Fibroblast of skin of right biceps (primary cell): ENCODE data around the gene MTRFR.
A peak's percentile ranks its signal among the peaks of the same experiment; 100 is the strongest.

Experiments
- DNase-seq: peaks from one replicate; pipeline ENCODE4 v3.0.0-alpha.2; 2013

MTRFR gene

DNA sequence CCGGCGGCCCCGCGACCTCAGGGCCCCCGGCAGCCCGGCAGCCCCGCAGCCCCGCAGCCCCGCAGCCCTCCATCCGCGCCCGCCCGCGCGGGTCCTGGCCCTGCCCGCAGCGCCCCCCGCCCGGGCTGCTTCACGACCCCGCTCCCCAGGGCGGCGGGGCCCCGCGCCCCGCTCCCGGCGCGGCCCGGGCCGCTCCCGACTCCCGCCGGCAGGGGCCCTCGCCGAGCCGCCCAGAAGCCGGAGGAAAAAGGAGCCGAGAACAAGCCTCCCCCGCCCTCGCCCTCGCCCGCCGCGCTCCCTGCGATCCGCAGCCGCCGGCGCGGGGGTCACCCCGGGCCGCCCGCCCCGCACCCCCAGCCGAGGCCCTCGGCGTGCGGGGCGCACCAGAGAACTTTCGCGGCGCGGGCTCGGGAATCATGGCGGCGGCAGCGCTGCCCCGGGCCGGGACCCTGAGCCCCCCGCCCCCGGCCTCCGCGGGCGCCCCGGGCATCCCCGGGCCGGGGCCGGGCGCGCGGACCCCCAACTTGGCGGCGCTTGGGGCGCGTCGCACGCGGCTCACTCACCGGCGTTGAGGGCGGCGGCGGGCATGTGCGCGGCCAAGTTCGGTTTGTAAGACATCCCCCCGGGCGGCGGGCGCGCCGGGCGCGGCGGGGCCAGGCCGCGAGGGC, 37.9 kb downstream of the MTRFR start:
- DNase-seq, result peak; percentile 69

- DNase-seq, result no peak
These were observed 39.9 kb downstream of the MTRFR start for GRCh38 chr12:123273166-123273565.

GRCh38 chr12:123278101-123278627, 44.9 kb downstream of the MTRFR start:
- DNase-seq, result no peak

- no peak for DNase-seq
These were observed 47.7 kb downstream of the MTRFR start for GRCh38 chr12:123280971-123281370.

DNA sequence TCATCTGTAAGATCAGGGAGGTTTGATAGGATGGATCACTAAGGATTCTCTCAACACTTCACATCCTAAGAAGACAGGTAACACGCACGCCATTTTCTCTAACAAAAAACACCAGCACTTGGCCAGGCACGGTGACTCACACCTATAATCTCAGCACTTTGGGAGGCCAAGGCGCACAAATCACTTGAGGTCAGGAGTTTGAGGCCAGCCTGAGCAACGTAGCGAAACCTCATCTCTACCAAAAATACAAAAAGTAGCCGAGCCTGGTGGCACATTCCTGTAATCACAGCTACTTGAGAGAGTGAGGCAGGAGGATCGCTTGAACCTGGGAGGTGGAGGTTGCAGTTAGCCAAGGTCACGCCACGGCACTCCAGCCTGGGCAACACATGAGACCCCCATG, 48.9 kb downstream of the MTRFR start:
- DNase-seq, result no peak

- no peak for DNase-seq
These were observed 50.2 kb downstream of the MTRFR start for GRCh38 chr12:123283461-123283860.

- no peak for DNase-seq
These were observed 51.4 kb downstream of the MTRFR start for GRCh38 chr12:123284669-123285068.

- DNase-seq, result no peak
These were observed 53.6 kb downstream of the MTRFR start for GRCh38 chr12:123286652-123287373.

- no peak for DNase-seq
These were observed 55.6 kb downstream of the MTRFR start for GRCh38 chr12:123288751-123289346.

DNA sequence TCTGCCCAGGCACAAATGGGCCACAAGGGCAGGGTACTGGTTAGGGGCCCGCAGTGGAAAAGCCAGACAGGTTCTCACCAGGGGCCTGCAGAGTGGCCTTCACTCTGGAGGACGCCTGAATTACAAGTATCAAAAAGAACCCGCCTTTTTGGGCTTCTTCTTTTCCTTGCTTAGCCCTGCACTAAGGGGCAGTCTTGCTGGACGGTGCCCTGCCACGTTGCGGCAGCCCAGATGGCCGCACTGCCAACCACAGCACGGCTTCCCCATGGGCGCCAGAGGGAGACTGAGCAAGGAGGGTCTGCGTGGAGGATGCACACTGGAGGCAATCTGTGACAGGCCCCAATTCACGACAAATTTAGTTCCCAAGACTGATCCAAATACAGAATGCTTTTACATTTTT, 56.7 kb downstream of the MTRFR start:
- DNase-seq, result no peak

DNA sequence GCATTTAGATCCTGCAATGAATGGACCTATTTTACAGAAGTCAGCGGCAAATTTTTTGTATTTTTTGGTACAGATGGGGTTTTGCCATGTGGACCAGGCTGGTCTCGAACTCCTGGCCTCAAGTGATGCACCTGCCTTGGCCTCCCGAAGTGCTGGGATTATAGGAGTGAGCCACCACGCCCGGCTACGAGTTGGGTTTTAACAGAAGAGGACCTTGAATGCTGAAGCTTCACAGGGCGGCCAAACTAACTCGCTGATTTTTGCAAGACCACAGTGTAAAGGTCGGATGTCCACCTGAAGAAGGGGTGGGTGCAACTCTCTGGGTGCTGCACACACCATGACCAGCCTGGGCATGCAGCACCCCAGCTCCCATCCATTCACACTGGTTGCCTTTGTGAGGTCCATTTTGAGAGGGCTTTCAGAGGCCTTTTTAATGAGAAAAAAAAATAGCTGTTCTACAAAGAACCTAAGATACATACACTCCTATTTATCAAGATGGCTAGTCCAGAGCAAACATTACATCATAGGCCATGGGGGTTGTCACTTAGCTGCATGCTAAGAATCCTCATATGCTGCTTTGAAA, 60.0 kb downstream of the MTRFR start:
- DNase-seq, result no peak

- no peak for DNase-seq
These were observed 71.9 kb downstream of the MTRFR start for GRCh38 chr12:123305136-123305535.

DNA sequence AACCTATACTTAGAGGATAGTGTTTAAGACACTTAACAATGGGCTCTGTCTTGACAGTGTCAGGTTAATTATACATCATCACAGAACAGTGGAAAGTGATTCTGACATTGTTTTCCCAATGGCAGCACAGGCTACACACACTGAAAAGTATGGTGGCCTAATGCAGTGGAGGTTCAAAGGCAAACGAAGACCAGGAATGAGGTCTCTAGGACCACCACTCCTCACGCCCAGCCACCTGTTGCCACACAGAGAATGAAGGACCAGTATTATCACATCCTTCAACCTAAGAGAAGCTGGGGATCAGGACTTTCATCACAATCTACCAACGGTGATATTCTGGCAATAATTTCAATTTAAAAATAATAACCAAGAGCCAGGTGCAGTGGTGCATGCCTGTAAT, 73.0 kb downstream of the MTRFR start:
- DNase-seq, result no peak
